BE2C (cell line): ENCODE data around the gene SAMMSON.

ENCODE experiments used
- DNase-seq: peaks from one replicate; pipeline ENCODE4 v3.0.0-alpha.2; 2020
- H3K27me3 ChIP-seq: fragments of 250-450 bp; sonication (Bioruptor Pico); 2 replicates; pipeline ENCODE4 v1.5.1; 2020; ENCODE audit warnings: mild to moderate bottlenecking
- H3K36me3 ChIP-seq: fragments of 250-450 bp; sonication (Bioruptor Pico); 2 replicates; pipeline ENCODE4 v1.5.1; 2020; ENCODE audit warnings: mild to moderate bottlenecking
- H3K4me1 ChIP-seq: fragments of 250-450 bp; sonication (Bioruptor Pico); 2 replicates; pipeline ENCODE4 v1.5.1; 2020
- H3K4me3 ChIP-seq: 2 replicates; pipeline ENCODE4 v1.5.1; 2011; ENCODE audit warnings: low read depth, low read length
- H3K9me3 ChIP-seq: fragments of 250-450 bp; sonication (Bioruptor Pico); 2 replicates; pipeline ENCODE4 v1.5.1; 2020
- CTCF ChIP-seq: IDR thresholded peaks from 2 replicates; pipeline ENCODE4 v1.5.1; 2012; ENCODE audit warnings: mild to moderate bottlenecking, low read depth, low read length

Gene SAMMSON

GRCh38 chr3:69967156-69967555, 32.4 kb upstream of the SAMMSON start:
- no peaks in the 10 kb centered on the region for H3K4me1 ChIP-seq

GRCh38 chr3:69970827-69971226, 28.7 kb upstream of the SAMMSON start:
- no peak for TF ChIP-seq CTCF
- Histone ChIP-seq H3K4me1 (no peaks in the 10 kb centered on the region; the same call in 1 of the 2 replicates), H3K9me3 (no peaks in the 10 kb centered on the region), H3K4me3 (no peak overlapping the region), H3K27me3 (no peaks in the 10 kb centered on the region), H3K36me3 (no peaks in the 10 kb centered on the region)
- no peak for DNase-seq

More at GRCh38 chr3:69967156-69967555, 32.4 kb upstream of the SAMMSON start:
- Histone ChIP-seq H3K4me3 (no peak overlapping the region), H3K27me3 (no peaks in the 10 kb centered on the region), H3K36me3 (no peaks in the 10 kb centered on the region; the same call in 1 of the 2 replicates), H3K9me3 (no peaks in the 10 kb centered on the region)
- no peak for DNase-seq
- TF ChIP-seq CTCF, result no peak

GRCh38 chr3:69972672-69973071, 26.9 kb upstream of the SAMMSON start:
- no peaks in the 10 kb centered on the region for H3K27me3 ChIP-seq
- H3K36me3 ChIP-seq, result no peaks in the 10 kb centered on the region
- H3K4me3 ChIP-seq, result no peak overlapping the region
- TF ChIP-seq CTCF, result no peak
- no peaks in the 10 kb centered on the region for H3K9me3 ChIP-seq
- H3K4me1 ChIP-seq, result no peaks in the 10 kb centered on the region; the same call in 1 of the 2 replicates
- DNase-seq, result no peak

DNA sequence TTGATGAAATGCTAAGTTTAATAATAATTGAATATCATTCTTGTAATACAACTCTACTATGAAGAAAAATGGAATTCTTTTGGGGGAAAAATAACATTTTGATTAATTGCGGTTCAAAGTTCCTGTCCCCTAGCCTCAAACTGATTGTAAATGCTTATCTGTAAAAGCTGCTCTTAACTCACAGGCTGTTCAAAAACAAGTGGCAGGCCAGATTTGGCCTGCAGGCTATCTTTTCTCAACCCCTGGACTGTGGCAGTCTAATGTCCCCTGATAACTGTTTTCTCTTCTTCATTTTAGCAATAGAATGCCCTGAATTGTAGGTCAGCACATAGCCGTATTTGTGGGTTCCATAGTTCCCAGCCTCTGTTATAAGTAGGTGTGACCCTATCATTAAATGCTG, 23.5 kb upstream of the SAMMSON start:
- no peak for TF ChIP-seq CTCF
- Histone ChIP-seq H3K36me3 (no peaks in the 10 kb centered on the region), H3K9me3 (peaks cover 4% of the 10 kb centered on the region; the same call in 1 of the 2 replicates), H3K4me3 (no peak overlapping the region), H3K4me1 (no peaks in the 10 kb centered on the region; the same call in 1 of the 2 replicates), H3K27me3 (no peaks in the 10 kb centered on the region)
- no peak for DNase-seq

DNA sequence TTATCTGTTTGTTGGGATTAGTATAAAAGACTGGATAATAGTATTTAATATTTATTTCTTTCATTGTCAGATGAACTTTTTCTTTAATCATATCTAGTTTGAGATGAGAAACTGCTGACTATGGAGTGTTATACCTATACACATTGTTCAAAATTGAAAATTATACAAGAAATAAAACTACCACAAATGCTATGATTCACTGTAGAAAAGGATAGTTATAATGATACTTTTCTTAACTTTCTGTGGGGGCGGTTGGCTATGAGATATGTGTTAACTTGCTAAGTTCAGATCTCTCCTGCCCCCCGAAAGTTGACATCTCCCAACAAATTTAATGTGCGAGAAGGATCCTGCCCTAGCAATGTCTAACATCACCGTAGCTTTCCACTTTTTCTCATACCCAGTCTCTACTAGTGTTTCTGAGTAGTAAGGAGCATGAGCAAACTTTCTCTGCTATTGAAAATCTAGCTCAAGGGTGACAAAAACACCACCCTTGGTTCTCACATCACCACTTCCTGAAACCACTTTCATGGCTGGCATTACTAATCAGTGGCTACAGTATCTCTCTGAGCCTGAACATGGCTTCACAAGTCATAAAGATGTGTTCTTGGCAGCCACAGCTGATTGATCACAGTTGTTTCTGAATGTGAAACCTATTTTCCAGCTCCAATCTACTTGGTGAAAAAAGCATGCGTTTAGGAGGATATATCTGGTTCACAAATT, 15.8 kb upstream of the SAMMSON start:
- no peak for TF ChIP-seq CTCF
- H3K4me1 ChIP-seq, result no peaks in the 10 kb centered on the region
- no peaks in the 10 kb centered on the region; the same call in 1 of the 2 replicates for H3K9me3 ChIP-seq
- H3K36me3 ChIP-seq, result no peaks in the 10 kb centered on the region
- no peak for DNase-seq
- H3K27me3 ChIP-seq, result no peaks in the 10 kb centered on the region; the same call in 1 of the 2 replicates
- no peak overlapping the region for H3K4me3 ChIP-seq

- no peak for TF ChIP-seq CTCF
- DNase-seq, result no peak
- H3K4me3 ChIP-seq, result no peak overlapping the region
- no peaks in the 10 kb centered on the region for H3K36me3 ChIP-seq
- H3K27me3 ChIP-seq, result no peaks in the 10 kb centered on the region; the same call in 1 of the 2 replicates
- H3K4me1 ChIP-seq, result no peaks in the 10 kb centered on the region
- no peaks in the 10 kb centered on the region for H3K9me3 ChIP-seq
Observed at GRCh38 chr3:69985266-69985665, 14.3 kb upstream of the SAMMSON start.
